ENCODE measurements around the gene FREY1. TPM values are rescaled to one million over a fixed set of nuclear protein-coding genes. Genes with fewer than 3 reads are reported as not detected.
"Not testable (repeated sequence)": the region's sequence is repeated elsewhere in the genome, so short reads cannot be mapped to it uniquely, and the experiment has no call there.

FREY1 gene
- total RNA-seq, 1 donor, result 0.43 TPM

DNA sequence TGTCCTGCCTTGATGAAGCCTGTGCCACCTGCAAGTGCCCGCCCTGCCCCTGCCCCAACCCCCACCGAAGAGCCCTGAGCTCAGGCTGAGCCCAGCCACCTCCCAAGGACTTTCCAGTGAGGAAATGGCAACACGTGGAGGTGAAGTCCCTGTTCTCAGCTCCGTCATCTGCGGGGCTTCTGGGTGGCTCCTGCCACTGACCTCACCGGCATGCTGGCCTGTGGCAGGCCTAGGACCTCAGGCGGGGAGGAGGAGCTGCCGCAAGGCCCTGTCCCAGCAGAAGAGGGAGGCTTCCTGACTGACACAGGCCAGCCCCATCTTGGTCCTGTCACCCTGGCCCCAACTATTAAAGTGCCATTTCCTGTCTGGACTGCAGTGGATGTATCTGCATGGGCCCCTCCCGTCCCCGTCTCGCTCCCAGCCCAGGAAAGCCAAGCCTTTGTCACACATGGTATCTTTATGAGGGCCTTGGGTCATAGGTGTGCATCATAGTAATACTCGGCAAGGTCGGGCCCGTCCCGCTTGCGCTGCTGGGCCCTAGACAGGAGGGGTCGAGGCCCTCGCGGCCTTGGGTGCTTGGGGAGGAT lies 882 bp downstream of the FREY1 start:
- H3K4me3 ChIP-seq (ENCODE audit: low read depth, low read length), result no peak overlapping the region
- TF ChIP-seq, protein P1, sequence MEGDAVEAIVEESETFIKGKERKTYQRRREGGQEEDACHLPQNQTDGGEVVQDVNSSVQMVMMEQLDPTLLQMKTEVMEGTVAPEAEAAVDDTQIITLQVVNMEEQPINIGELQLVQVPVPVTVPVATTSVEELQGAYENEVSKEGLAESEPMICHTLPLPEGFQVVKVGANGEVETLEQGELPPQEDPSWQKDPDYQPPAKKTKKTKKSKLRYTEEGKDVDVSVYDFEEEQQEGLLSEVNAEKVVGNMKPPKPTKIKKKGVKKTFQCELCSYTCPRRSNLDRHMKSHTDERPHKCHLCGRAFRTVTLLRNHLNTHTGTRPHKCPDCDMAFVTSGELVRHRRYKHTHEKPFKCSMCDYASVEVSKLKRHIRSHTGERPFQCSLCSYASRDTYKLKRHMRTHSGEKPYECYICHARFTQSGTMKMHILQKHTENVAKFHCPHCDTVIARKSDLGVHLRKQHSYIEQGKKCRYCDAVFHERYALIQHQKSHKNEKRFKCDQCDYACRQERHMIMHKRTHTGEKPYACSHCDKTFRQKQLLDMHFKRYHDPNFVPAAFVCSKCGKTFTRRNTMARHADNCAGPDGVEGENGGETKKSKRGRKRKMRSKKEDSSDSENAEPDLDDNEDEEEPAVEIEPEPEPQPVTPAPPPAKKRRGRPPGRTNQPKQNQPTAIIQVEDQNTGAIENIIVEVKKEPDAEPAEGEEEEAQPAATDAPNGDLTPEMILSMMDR (IDR thresholded peaks at IDR 0.05; ENCODE audit: insufficient read depth, low read depth, low read length), result no peak
- DNase-seq (ENCODE audit: low read depth), result no peak

GRCh38 chr11:45905576-45905975 lies 1.5 kb downstream of the FREY1 start:
- not testable (repeated sequence) for H3K4me3 ChIP-seq (ENCODE audit: low read depth, low read length); DNase-seq (ENCODE audit: low read depth)

DNA sequence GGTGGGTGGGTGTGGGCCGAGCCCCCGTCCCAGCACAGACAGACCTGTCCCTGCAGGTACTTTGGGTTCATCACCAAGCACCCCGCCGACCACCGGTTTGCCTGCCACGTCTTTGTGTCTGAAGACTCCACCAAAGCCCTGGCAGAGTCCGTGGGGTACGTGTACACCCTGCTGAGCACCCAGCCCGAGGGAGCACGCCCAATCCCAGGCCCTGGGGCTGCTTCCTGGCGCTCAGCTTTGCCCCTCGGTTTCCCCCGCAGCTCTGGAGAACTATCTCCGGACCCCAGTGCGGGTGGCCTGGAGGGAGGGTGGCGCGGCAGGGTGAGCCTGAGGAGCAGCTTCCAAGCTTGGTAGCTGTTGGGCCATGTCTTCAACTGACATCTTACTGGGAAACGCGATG lies 2.0 kb downstream of the FREY1 start:
- TF ChIP-seq, protein P1 (IDR thresholded peaks at IDR 0.05; ENCODE audit: insufficient read depth, low read depth, low read length), result no peak
- no peak overlapping the region for H3K4me3 ChIP-seq (ENCODE audit: low read depth, low read length)
- no peak for DNase-seq (ENCODE audit: low read depth)

GRCh38 chr11:45904309-45904915 lies 2.7 kb downstream of the FREY1 start:
- TF ChIP-seq, protein P1 (IDR thresholded peaks at IDR 0.05; ENCODE audit: insufficient read depth, low read depth, low read length), result no peak
- no peak for DNase-seq (ENCODE audit: low read depth)
- H3K4me3 ChIP-seq (ENCODE audit: low read depth, low read length), result no peak overlapping the region

DNA sequence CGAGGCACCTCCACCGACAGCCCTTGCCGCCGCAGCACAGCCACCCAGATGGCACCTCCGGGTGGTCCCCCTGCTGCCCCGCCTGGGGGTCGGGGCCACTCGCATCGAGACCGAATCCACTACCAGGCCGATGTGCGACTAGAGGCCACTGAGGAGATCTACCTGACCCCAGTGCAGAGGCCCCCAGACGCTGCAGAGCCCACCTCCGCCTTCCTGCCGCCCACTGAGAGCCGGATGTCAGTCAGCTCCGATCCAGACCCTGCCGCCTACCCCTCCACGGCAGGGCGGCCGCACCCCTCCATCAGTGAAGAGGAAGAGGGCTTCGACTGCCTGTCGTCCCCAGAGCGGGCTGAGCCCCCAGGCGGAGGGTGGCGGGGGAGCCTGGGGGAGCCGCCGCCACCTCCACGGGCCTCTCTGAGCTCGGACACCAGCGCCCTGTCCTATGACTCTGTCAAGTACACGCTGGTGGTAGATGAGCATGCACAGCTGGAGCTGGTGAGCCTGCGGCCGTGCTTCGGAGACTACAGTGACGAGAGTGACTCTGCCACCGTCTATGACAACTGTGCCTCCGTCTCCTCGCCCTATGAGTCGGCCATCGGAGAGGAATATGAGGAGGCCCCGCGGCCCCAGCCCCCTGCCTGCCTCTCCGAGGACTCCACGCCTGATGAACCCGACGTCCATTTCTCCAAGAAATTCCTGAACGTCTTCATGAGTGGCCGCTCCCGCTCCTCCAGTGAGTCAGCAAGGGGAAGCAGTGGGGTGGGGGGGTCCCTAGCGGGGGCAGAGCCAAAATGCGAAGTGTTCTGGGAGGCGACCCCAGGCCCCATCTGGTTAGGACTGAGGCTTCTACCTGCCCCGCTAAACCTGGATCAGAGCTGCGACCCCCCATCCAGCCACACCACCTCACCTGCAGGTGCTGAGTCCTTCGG lies 4.4 kb downstream of the FREY1 start:
- DNase-seq (ENCODE audit: low read depth), result no peak
- TF ChIP-seq, protein P1 (IDR thresholded peaks at IDR 0.05; ENCODE audit: insufficient read depth, low read depth, low read length), result no peak
- no peak overlapping the region for H3K4me3 ChIP-seq (ENCODE audit: low read depth, low read length)

DNA sequence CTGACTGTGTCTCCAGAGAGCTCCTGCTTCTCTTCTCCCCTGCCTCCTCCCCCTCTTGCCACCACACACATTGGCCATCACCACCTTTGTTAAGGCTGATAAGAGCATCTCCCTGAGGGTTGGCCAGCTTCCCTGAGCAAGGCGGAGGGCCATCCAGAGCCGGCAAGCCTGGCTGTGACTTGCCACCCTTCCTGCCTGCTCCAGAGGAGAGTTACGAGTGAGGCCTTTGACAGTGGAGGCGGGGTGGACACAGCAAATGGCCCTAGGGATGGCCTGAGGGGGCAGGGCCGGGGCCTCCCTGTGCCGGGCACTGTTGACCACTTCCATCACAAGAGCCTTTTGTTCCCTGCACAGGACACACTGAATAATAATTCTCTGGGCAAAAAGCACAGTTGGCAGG lies 5.4 kb downstream of the FREY1 start:
- no peak for DNase-seq (ENCODE audit: low read depth)
- TF ChIP-seq, protein P1 (IDR thresholded peaks at IDR 0.05; ENCODE audit: insufficient read depth, low read depth, low read length), result no peak
- no peak overlapping the region for H3K4me3 ChIP-seq (ENCODE audit: low read depth, low read length)
